K562 (cell line): ENCODE results near the gene NR1H2. TPM values are rescaled to one million over a fixed set of nuclear protein-coding genes. Genes with fewer than 3 reads are reported as not detected.

Experiments
- ASH1L ChIP-seq: fragments of 450-650 bp; IDR thresholded peaks from 2 replicates; pipeline ENCODE4 v1.6.1; 2018; ENCODE audit warnings: borderline replicate concordance, mild to moderate bottlenecking, low read depth; ENCODE audit not compliant: partially characterized antibody
- ATF3 ChIP-seq, 2 experiments: fragments of 450-650 bp in 1 of 2; sonication (generic) in 1 of 2; formaldehyde crosslinking in 1 of 2; IDR thresholded peaks in 1 of 2; conservative IDR thresholded peaks in 1 of 2; 2 replicates each; pipeline versions ENCODE4 v1.6.1 to v1.8.1; 2016 to 2023; ENCODE audit warnings: mild to moderate bottlenecking in 2 of 2, moderate library complexity in 2 of 2, inconsistent platforms in 1 of 2, missing genetic modification reagents in 1 of 2
- CXXC5 ChIP-seq: fragments of 250-450 bp; sonication (Bioruptor Pico); IDR thresholded peaks from 2 replicates; pipeline ENCODE4 v1.8.0; 2022; ENCODE audit warnings: inconsistent platforms, mild to moderate bottlenecking, moderate library complexity
- FOXJ3 ChIP-seq: sonication (generic); formaldehyde crosslinking; IDR thresholded peaks from 2 replicates; pipeline ENCODE4 v1.4.0; 2020; ENCODE audit warnings: mild to moderate bottlenecking, missing genetic modification reagents
- FOXK1 ChIP-seq: sonication (generic); formaldehyde crosslinking; IDR thresholded peaks from 2 replicates; pipeline ENCODE4 v1.8.0; 2022; ENCODE audit warnings: missing genetic modification reagents, mild to moderate bottlenecking, borderline replicate concordance
- FOXK2 ChIP-seq, 2 experiments: fragments of 450-650 bp; IDR thresholded peaks in 1 of 2; conservative IDR thresholded peaks in 1 of 2; 2 replicates each; pipeline ENCODE4 v1.6.1; 2016; ENCODE audit warnings: low read depth in 2 of 2, mild to moderate bottlenecking in 1 of 2
- HIVEP1 ChIP-seq: fragments of 250-450 bp; sonication (Bioruptor Pico); IDR thresholded peaks from 2 replicates; pipeline ENCODE4 v1.4.0; 2020; ENCODE audit warnings: mild to moderate bottlenecking
- HNRNPLL ChIP-seq: fragments of 200-400 bp; formaldehyde crosslinking; IDR thresholded peaks from 2 replicates; pipeline ENCODE4 v1.6.1; 2017; ENCODE audit warnings: low read length, low read depth, mild to moderate bottlenecking; ENCODE audit not compliant: poor library complexity, severe bottlenecking
- ID3 ChIP-seq, 2 experiments: fragments of 250-450 bp in 1 of 2; fragments of 450-650 bp in 1 of 2; sonication (Bioruptor Pico) in 1 of 2; IDR thresholded peaks; 2 replicates each; pipeline versions ENCODE4 v1.6.1 to v1.8.0; 2016 to 2021; ENCODE audit warnings: mild to moderate bottlenecking in 2 of 2, moderate library complexity in 2 of 2, missing compliant biosample characterization in 1 of 2, missing genetic modification characterization in 1 of 2
- NBN ChIP-seq: fragments of 450-650 bp; IDR thresholded peaks from 2 replicates; pipeline ENCODE4 v1.6.1; 2016; ENCODE audit warnings: low read depth, mild to moderate bottlenecking
- NR0B1 ChIP-seq: fragments of 450-650 bp; IDR thresholded peaks from one replicate; pipeline ENCODE4 v1.6.1; 2018; ENCODE audit warnings: mild to moderate bottlenecking, moderate library complexity; ENCODE audit not compliant: partially characterized antibody
- POLR2H ChIP-seq: IDR thresholded peaks from 2 replicates; pipeline ENCODE4 v1.6.1; 2016; ENCODE audit warnings: missing genetic modification characterization, low read depth, mild to moderate bottlenecking, control low read depth, missing compliant biosample characterization, moderate library complexity
- SLC30A9 ChIP-seq: fragments of 250-450 bp; sonication (Bioruptor Pico); IDR thresholded peaks from 2 replicates; pipeline ENCODE4 v1.8.0; 2022; ENCODE audit warnings: mild to moderate bottlenecking, moderate library complexity
- SUPT5H ChIP-seq: fragments of 450-650 bp; IDR thresholded peaks from 2 replicates; pipeline ENCODE4 v1.6.1; 2016
- ZNF12 ChIP-seq: sonication (generic); formaldehyde crosslinking; IDR thresholded peaks from 2 replicates; pipeline ENCODE4 v1.4.0; 2020; ENCODE audit warnings: mild to moderate bottlenecking, missing genetic modification reagents
- ZNF184 ChIP-seq: sonication (generic); formaldehyde crosslinking; IDR thresholded peaks from 2 replicates; pipeline ENCODE4 v1.5.0; 2020; ENCODE audit warnings: missing genetic modification reagents
- ZNF507 ChIP-seq: conservative IDR thresholded peaks from 2 replicates; pipeline ENCODE4 v1.6.1; 2017; ENCODE audit warnings: missing genetic modification characterization, missing compliant biosample characterization
- ZNF592 ChIP-seq: fragments of 450-650 bp; IDR thresholded peaks from 2 replicates; pipeline ENCODE4 v1.6.1; 2017; ENCODE audit warnings: antibody characterized with exemption, mild to moderate bottlenecking
- polyA plus RNA-seq, 8 experiments: library from polyadenylated mRNA; depleted of rRNA in 4 of 8; stranded (reverse) in 5 of 8; unstranded in 3 of 8; fragments of >200 nt; fragmentation: Nextera tagmentation in 2 of 8; fragmentation: Illumina TruSeq in 1 of 8; extraction: Ambion mirVana in 2 of 8; extraction: Trizol in 1 of 8; gene quantifications; 2 replicates each; pipeline versions ENCODE4 v1.2.1 to v1.2.3, GENCODE V29; 2011 to 2014; ENCODE audit warnings: inconsistent platforms in 1 of 8, missing spikeins in 1 of 8
- total RNA-seq, 7 experiments: library from RNA; depleted of rRNA in 6 of 7; stranded (reverse); fragments of >200 nt in 6 of 7; fragmentation: Illumina TruSeq in 2 of 7; extraction: Trizol in 2 of 7; gene quantifications; 2 replicates each; pipeline versions ENCODE4 v1.2.1 to v1.2.3, GENCODE V29; 2011 to 2021; ENCODE audit warnings: low replicate concordance in 1 of 7

The NR1H2 gene
- total and polyA plus RNA-seq, 9 of the 15 experiments (the other 6 are each of a cell fraction or from before 2014, with no cell fraction given) = 0.11 to 73.8 (median 24.0) TPM

- TF ChIP-seq NR0B1 (no peak), ID3 (CRISPR knock-in tag; IDR thresholded peaks at IDR 0.05) (no peak), ID3 (tag; IDR thresholded peaks at IDR 0.05) (peak; percentile 59), ZNF184 (CRISPR knock-in tag) (no peak), FOXK1 (CRISPR knock-in tag) (no peak), SUPT5H (peak; percentile 95), ATF3 (IDR thresholded peaks at IDR 0.05) (peak; percentile 100), ATF3 (CRISPR knock-in tag; conservative IDR thresholded peaks at IDR 0.05) (peak; percentile 83), POLR2H (tag) (no peak), FOXK2 (conservative IDR thresholded peaks at IDR 0.05 in 1 of 2, IDR thresholded peaks at IDR 0.05 in 1 of 2; ENCODE audit: low read depth in 2 of 2) (peak in 1 of 2 experiments; percentile 61; a peak in 3 of 4 replicates), ZNF12 (CRISPR knock-in tag) (no peak), NBN (peak; percentile 100), ZNF592 (peak; percentile 87), CXXC5 (CRISPR knock-in tag) (peak; percentile 57; the same call in 1 of the 2 replicates), ASH1L (no peak), FOXJ3 (no peak), SLC30A9 (no peak), ZNF507 (tag) (no peak), HIVEP1 (CRISPR knock-in tag) (peak; percentile 57; the same call in 1 of the 2 replicates), HNRNPLL (no peak)
Measured at GRCh38 chr19:50358483-50359327, 17.6 kb upstream of the NR1H2 start (continued).
